HCT116 (cell line): ENCODE measurements around the gene LNPK. TPM values are rescaled to one million over a fixed set of nuclear protein-coding genes. Genes with fewer than 3 reads are reported as not detected.

Experiments used
- ATAC-seq: fragments of 200-7000 bp; cut with Tn5 transposase; 2 replicates; pipeline ENCODE4 v1.9.1; 2020; ENCODE audit warnings: mild to moderate bottlenecking, moderate library complexity
- BruUV-seq: library from RNA; stranded (reverse); fragments of 400-500 nt; replicated peaks from 2 replicates; lab custom pipeline; 2021; lab: Mats Ljungman, UMichigan
- CTCF ChIA-PET: fragments of 300-600 bp; sonication (Branson Sonifier 250); formaldehyde crosslinking; loops from one replicate; lab custom pipeline; 2021; ENCODE audit warnings: antibody characterized with exemption; lab: Charles Lee
- POLR2A ChIA-PET: fragments of 300-600, 350-600 bp; sonication (Branson Sonifier 250); formaldehyde crosslinking; loops from one replicate; lab custom pipeline; 2021; ENCODE audit warnings: antibody characterized with exemption; lab: Charles Lee
- RAD21 ChIA-PET, 2 experiments: fragments of 300-600 bp; sonication (Branson Sonifier 250); formaldehyde crosslinking; loops; one replicate each; lab custom pipeline; 2023; ENCODE audit warnings: low total read pairs in 2 of 2; ENCODE audit not compliant: uncharacterized antibody in 2 of 2, unreplicated experiment in 2 of 2, low non-redundant PET in 1 of 2; lab: Charles Lee
- DNase-seq: peaks from one replicate; pipeline ENCODE4 v3.0.0-alpha.2; 2010; ENCODE audit warnings: low read depth, low spot score
- H2AFZ ChIP-seq: fragments of 200-600 bp; shearing (Covaris generic), sonication (generic); 2 replicates; pipeline ENCODE4 v1.6.1; 2017; ENCODE audit warnings: low read depth, mixed run types, mixed read lengths, antibody characterized with exemption, low read length; ENCODE audit not compliant: poor library complexity, severe bottlenecking
- H3K27ac ChIP-seq: 2 replicates; pipeline ENCODE4 v1.5.1; 2012; ENCODE audit warnings: low read depth, low read length
- H3K27me3 ChIP-seq: fragments of 200-600 bp; sonication (generic); 2 replicates; pipeline ENCODE4 v1.6.1; 2016; ENCODE audit warnings: mixed run types, low read length, mixed read lengths; ENCODE audit not compliant: insufficient read depth
- H3K36me3 ChIP-seq, 2 experiments: fragments of 200-500 bp in 1 of 2; fragments of 200-600 bp in 1 of 2; sonication (Bioruptor generic) in 1 of 2; sonication (generic) in 1 of 2; 2 replicates each; pipeline versions ENCODE4 v1.5.1 to v1.6.1; 2014 to 2016; ENCODE audit warnings: low read length in 2 of 2, inconsistent platforms in 1 of 2, mixed read lengths in 1 of 2, mixed run types in 1 of 2; ENCODE audit not compliant: insufficient read depth in 2 of 2, control insufficient read depth in 1 of 2
- H3K4me1 ChIP-seq, 2 experiments: fragments of 200-600 bp in 1 of 2; sonication (generic) in 1 of 2; 2 replicates each; pipeline versions ENCODE4 v1.5.1 to v1.6.1; 2012 to 2017; ENCODE audit warnings: low read length in 2 of 2, inconsistent platforms in 1 of 2, mild to moderate bottlenecking in 1 of 2, mixed read lengths in 1 of 2, mixed run types in 1 of 2, moderate library complexity in 1 of 2; ENCODE audit not compliant: insufficient read depth in 2 of 2, control insufficient read depth in 1 of 2
- H3K4me2 ChIP-seq: fragments of 200-600 bp; sonication (generic); 2 replicates; pipeline ENCODE4 v1.6.1; 2017; ENCODE audit warnings: mixed run types, low read length, mixed read lengths
- H3K4me3 ChIP-seq, 2 experiments: fragments of 200-600 bp in 1 of 2; sonication (generic) in 1 of 2; replicated peaks in 1 of 2; 2 replicates each; pipeline ENCODE4 v1.5.1; 2011 to 2016; ENCODE audit warnings: low read length in 2 of 2, control low read depth in 1 of 2, low read depth in 1 of 2, mild to moderate bottlenecking in 1 of 2, mixed read lengths in 1 of 2, mixed run types in 1 of 2
- H3K79me2 ChIP-seq: fragments of 200-600 bp; sonication (generic); 2 replicates; pipeline ENCODE4 v1.6.1; 2017; ENCODE audit warnings: mild to moderate bottlenecking, mixed run types, low read length, moderate library complexity, mixed read lengths; ENCODE audit not compliant: insufficient read depth
- H3K9ac ChIP-seq: fragments of 200-600 bp; sonication (generic); 2 replicates; pipeline ENCODE4 v1.6.1; 2016; ENCODE audit warnings: low read length, mixed read lengths
- H3K9me2 ChIP-seq: fragments of 200-600 bp; sonication (generic), shearing (Covaris generic); 2 replicates; pipeline ENCODE4 v1.6.1; 2017; ENCODE audit warnings: mixed run types, mild to moderate bottlenecking, moderate library complexity; ENCODE audit not compliant: insufficient read depth
- H3K9me3 ChIP-seq, 2 experiments: fragments of 200-500 bp in 1 of 2; fragments of 200-600 bp in 1 of 2; sonication (Bioruptor generic) in 1 of 2; sonication (generic) in 1 of 2; 2 replicates each; pipeline ENCODE4 v1.6.1; 2014 to 2017; ENCODE audit warnings: low read length in 2 of 2, mixed read lengths in 2 of 2, inconsistent platforms in 1 of 2, low read depth in 1 of 2, mild to moderate bottlenecking in 1 of 2, mixed run types in 1 of 2, moderate library complexity in 1 of 2; ENCODE audit not compliant: control insufficient read depth in 1 of 2, insufficient read depth in 1 of 2
- H4K20me1 ChIP-seq: fragments of 200-600 bp; sonication (generic), shearing (Covaris generic); 2 replicates; pipeline ENCODE4 v1.6.1; 2017; ENCODE audit warnings: mixed run types, mild to moderate bottlenecking, moderate library complexity; ENCODE audit not compliant: insufficient read depth
- CBX3 ChIP-seq: IDR thresholded peaks from 2 replicates; pipeline ENCODE4 v1.6.1; 2012; ENCODE audit warnings: low read depth
- CEBPB ChIP-seq: IDR thresholded peaks from 2 replicates; pipeline ENCODE4 v1.6.1; 2012; ENCODE audit warnings: low read depth
- EGR1 ChIP-seq: IDR thresholded peaks from 2 replicates; pipeline ENCODE4 v1.6.1; 2012; ENCODE audit warnings: low read depth
- ELF1 ChIP-seq: IDR thresholded peaks from 2 replicates; pipeline ENCODE4 v1.6.1; 2012; ENCODE audit warnings: low read depth, borderline replicate concordance
- EZH2phosphoT487 ChIP-seq: fragments of 200-600 bp; IDR thresholded peaks from 2 replicates; pipeline ENCODE4 v1.6.1; 2018; ENCODE audit warnings: antibody characterized with exemption, borderline replicate concordance
- MAX ChIP-seq: IDR thresholded peaks from 2 replicates; pipeline ENCODE4 v1.6.1; 2012
- POLR2A ChIP-seq: IDR thresholded peaks from 2 replicates; pipeline ENCODE4 v1.7.0; 2011; ENCODE audit warnings: borderline replicate concordance; ENCODE audit not compliant: insufficient read depth, insufficient read length; ENCODE audit errors: extremely low read depth
- SIN3A ChIP-seq: IDR thresholded peaks from 2 replicates; pipeline ENCODE4 v1.6.1; 2012; ENCODE audit warnings: low read depth
- ZBTB33 ChIP-seq: IDR thresholded peaks from 2 replicates; pipeline ENCODE4 v1.6.1; 2011; ENCODE audit warnings: mild to moderate bottlenecking, low read length, moderate library complexity; ENCODE audit not compliant: insufficient replicate concordance; ENCODE audit errors: extremely low read depth
- intact Hi-C: fragments of 100-400 bp; cut with micrococcal nuclease; formaldehyde crosslinking; loops from 2 replicates; pipeline ENCODE4 v1.10.0; 2022
- total RNA-seq: library from RNA; stranded (reverse); gene quantifications from one replicate; pipeline ENCODE4 v1.2.1, GENCODE V29; 2021; ENCODE audit not compliant: unreplicated experiment

Gene LNPK
- total RNA-seq, 1 experiment from 2014 or later: 22.3 TPM

GRCh38 chr2:175890636-175891242, 111.3 kb downstream of the LNPK start:
- ChIA-PET POLR2A (no interaction called here), RAD21 (no interaction called here), CTCF (no interaction called here)
- Histone ChIP-seq H3K36me3 (no peaks in the 10 kb centered on the region; a peak in 1 of 4 replicates), H3K4me3 (no peak overlapping the region), H3K9ac (no peak overlapping the region), H3K4me1 (no peaks in the 10 kb centered on the region), H3K4me2 (no peak overlapping the region), H3K9me2 (no peaks in the 10 kb centered on the region), H2AFZ (no peak overlapping the region), H3K27ac (no peak overlapping the region), H3K9me3 (no peaks in the 10 kb centered on the region), H3K79me2 (no peaks in the 10 kb centered on the region), H3K27me3 (no peaks in the 10 kb centered on the region), H4K20me1 (no peaks in the 10 kb centered on the region)
- ATAC-seq (no peak), DNase-seq (no peak)
- intact Hi-C loops: no loop called here
- no peak for TF ChIP-seq ZBTB33
- no peak for TF ChIP-seq CBX3
- TF ChIP-seq EGR1: no peak
- no peak for TF ChIP-seq ELF1
- TF ChIP-seq POLR2A: no peak
- no peak for TF ChIP-seq MAX
- TF ChIP-seq CEBPB: no peak
- no peak for TF ChIP-seq SIN3A
- TF ChIP-seq EZH2phosphoT487: no peak
- no TSS peak for BruUV-seq
